ENCODE results near the gene UNC13D. TPM values are rescaled to one million over a fixed set of nuclear protein-coding genes. Genes with fewer than 3 reads are reported as not detected.
"Not testable (repeated sequence)": the region's sequence is repeated elsewhere in the genome, so short reads cannot be mapped to it uniquely, and the experiment has no call there.

Gene UNC13D
- polyA plus RNA-seq, 1 experiment = 0.16 TPM

GRCh38 chr17:75779987-75780889 is 64.0 kb downstream of the UNC13D start:
- H3K27ac ChIP-seq (ENCODE audit: low read depth, low read length) = no peak overlapping the region
- TF ChIP-seq, protein P1, sequence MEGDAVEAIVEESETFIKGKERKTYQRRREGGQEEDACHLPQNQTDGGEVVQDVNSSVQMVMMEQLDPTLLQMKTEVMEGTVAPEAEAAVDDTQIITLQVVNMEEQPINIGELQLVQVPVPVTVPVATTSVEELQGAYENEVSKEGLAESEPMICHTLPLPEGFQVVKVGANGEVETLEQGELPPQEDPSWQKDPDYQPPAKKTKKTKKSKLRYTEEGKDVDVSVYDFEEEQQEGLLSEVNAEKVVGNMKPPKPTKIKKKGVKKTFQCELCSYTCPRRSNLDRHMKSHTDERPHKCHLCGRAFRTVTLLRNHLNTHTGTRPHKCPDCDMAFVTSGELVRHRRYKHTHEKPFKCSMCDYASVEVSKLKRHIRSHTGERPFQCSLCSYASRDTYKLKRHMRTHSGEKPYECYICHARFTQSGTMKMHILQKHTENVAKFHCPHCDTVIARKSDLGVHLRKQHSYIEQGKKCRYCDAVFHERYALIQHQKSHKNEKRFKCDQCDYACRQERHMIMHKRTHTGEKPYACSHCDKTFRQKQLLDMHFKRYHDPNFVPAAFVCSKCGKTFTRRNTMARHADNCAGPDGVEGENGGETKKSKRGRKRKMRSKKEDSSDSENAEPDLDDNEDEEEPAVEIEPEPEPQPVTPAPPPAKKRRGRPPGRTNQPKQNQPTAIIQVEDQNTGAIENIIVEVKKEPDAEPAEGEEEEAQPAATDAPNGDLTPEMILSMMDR (IDR thresholded peaks at IDR 0.05; ENCODE audit: low read depth, low read length) = no peak
- H3K27me3 ChIP-seq (ENCODE audit: control insufficient read depth, insufficient read depth, low read length) = no peaks in the 10 kb centered on the region
- no peaks in the 10 kb centered on the region; the same call in 1 of the 2 replicates for H3K9me3 ChIP-seq (ENCODE audit: control insufficient read depth, insufficient read depth, low read length)
- ChIA-PET CTCF (interaction anchor here (0.7 kb wide), 1 partner anchor 147 kb away, joined by 4 read pairs; the partner anchor contains the start of gene SMIM5), POLR2A (interaction anchor here (0.6 to 1.3 kb wide), 41 partner anchors 9 to 324 kb away, joined by 3 to 53 read pairs (median 4); partner anchors contain the start of genes GALK1, TRIM65 and WBP2)
- DNase-seq (ENCODE audit: low read depth, low spot score) = no peak
- no peak overlapping the region for H3K4me3 ChIP-seq (ENCODE audit: low read depth, low read length)

DNA sequence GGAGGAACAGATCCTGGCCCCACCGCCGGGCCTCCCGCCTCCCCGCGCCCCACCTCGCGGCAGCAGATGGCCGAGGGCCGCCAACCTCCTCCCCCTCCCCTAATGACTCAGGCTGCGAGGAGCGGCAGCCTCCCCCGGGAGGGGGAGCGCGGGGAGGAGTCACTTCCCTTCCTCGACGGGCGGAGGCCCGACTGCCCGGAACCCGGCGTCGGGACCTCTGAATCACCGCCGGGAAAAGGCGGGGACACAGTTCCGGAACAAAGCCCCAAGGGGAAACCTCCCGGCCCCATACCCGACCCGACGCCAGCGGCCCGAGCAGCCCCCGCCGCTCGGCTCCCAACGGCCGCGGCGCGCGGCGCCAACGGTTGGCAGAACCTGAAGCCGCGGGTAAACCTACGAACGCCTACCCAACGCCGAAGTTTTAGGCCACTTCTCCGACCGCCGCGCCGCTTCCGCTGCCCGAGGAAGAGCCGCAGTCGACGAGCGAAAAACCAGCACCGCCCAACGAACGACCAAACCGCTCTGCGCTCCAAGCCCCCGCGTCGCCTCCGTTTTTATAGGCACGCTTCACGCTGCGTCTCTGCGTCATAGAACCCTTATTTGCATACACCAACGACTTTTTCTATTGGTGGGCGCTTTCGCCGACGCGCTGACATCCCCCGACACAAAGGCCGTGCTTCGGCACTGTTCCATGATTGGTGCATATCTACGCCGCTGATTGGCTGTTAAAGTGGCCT is 64.8 kb downstream of the UNC13D start:
- TF ChIP-seq, protein P1 (IDR thresholded peaks at IDR 0.05; ENCODE audit: low read depth, low read length) = no peak
- DNase-seq (ENCODE audit: low read depth, low spot score) = peak; percentile 99
- peak overlapping the region; percentile 99 for H3K27ac ChIP-seq (ENCODE audit: low read depth, low read length)

DNA sequence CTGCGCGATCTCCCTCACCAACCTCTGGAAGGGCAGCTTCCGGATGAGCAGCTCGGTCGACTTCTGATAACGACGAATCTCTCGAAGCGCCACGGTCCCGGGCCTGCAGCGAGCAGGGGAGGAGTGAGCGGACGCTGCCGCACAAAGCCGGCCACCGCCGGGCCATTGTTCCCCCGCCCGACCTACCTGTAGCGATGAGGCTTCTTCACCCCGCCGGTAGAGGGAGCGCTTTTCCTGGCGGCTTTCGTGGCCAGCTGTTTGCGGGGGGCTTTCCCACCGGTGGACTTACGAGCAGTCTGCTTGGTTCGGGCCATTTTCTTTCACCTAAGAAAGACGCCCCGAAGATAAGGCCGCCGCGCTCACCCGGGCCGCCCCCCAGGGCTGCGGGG is 65.3 kb downstream of the UNC13D start:
- Histone ChIP-seq H3K9me3 (ENCODE audit: control insufficient read depth, insufficient read depth, low read length) (no peaks in the 10 kb centered on the region; the same call in 1 of the 2 replicates), H3K27ac (ENCODE audit: low read depth, low read length) (peak overlapping the region; percentile 99), H3K4me3 (ENCODE audit: low read depth, low read length) (peak overlapping the region; percentile 90), H3K27me3 (ENCODE audit: control insufficient read depth, insufficient read depth, low read length) (no peaks in the 10 kb centered on the region)
- no peak for DNase-seq (ENCODE audit: low read depth, low spot score)
- POLR2A ChIA-PET = interaction anchor here (1.2 kb wide), 1 partner anchor 14 kb away, joined by 3 read pairs; the partner anchor contains the start of gene GALK1
- TF ChIP-seq, protein P1 (IDR thresholded peaks at IDR 0.05; ENCODE audit: low read depth, low read length) = peak; percentile 63
- CTCF ChIA-PET = interaction anchor here (2.1 kb wide), 1 partner anchor 14 kb away, joined by 8 read pairs; the partner anchor contains the start of gene GALK1

More for the DNA sequence above, 64.8 kb downstream of the UNC13D start:
- CTCF ChIA-PET = interaction anchor here (0.7 to 2.1 kb wide), 2 partner anchors 15 to 146 kb away, joined by 4 to 8 read pairs; partner anchors contain the start of genes GALK1 and SMIM5
- peak overlapping the region; percentile 90 for H3K4me3 ChIP-seq (ENCODE audit: low read depth, low read length)
- no peaks in the 10 kb centered on the region; the same call in 1 of the 2 replicates for H3K9me3 ChIP-seq (ENCODE audit: control insufficient read depth, insufficient read depth, low read length)
- H3K27me3 ChIP-seq (ENCODE audit: control insufficient read depth, insufficient read depth, low read length) = no peaks in the 10 kb centered on the region
- POLR2A ChIA-PET = interaction anchor here (0.6 to 1.3 kb wide), 42 partner anchors 9 to 323 kb away, joined by 3 to 53 read pairs (median 4); partner anchors contain the start of genes GALK1, TRIM65 and WBP2

GRCh38 chr17:75778066-75778860 is 65.9 kb downstream of the UNC13D start:
- ChIA-PET POLR2A (interaction anchor here (1.2 kb wide), 1 partner anchor 13 kb away, joined by 3 read pairs; the partner anchor contains the start of gene GALK1), CTCF (interaction anchor here (2.1 kb wide), 1 partner anchor 14 kb away, joined by 8 read pairs; the partner anchor contains the start of gene GALK1)
- peak overlapping the region; percentile 99 for H3K27ac ChIP-seq (ENCODE audit: low read depth, low read length)
- H3K9me3 ChIP-seq (ENCODE audit: control insufficient read depth, insufficient read depth, low read length); DNase-seq (ENCODE audit: low read depth, low spot score); H3K27me3 ChIP-seq (ENCODE audit: control insufficient read depth, insufficient read depth, low read length): not testable (repeated sequence)
- H3K4me3 ChIP-seq (ENCODE audit: low read depth, low read length) = peak overlapping the region; percentile 90
